Stimulated activated CD8-positive, alpha-beta memory T cell treated with anti-CD3 and anti-CD28 coated beads, Interleukin-15, amount 100 ng/mL, for 1 hour (primary cell): ENCODE data around the gene NKX2-4.

Experiments
- DNase-seq: peaks from one replicate; pipeline ENCODE4 v3.0.0-alpha.2; 2020; ENCODE audit warnings: low read depth

The NKX2-4 gene

DNA sequence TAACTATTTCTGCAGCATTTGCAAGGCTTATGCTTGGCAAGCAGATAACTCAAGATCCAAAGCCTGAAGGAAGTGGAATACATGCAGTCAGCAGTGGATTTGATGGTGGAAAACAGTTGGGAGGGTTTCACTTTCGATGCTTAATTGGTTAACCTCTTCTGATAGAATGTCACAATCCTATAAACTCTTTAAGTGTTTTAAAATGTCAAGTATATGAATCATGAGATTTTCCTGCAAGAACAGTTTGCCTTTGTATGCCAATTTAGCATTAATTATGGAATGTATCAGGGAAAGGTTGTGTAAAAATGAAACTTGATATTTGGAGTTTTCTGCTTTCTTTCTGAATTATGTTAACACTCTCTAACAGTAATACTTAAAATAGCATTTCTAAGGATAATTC is 36.6 kb downstream of the NKX2-4 start:
- no peak for DNase-seq

GRCh38 chr20:21358737-21359136 is 38.6 kb downstream of the NKX2-4 start:
- DNase-seq: no peak

DNA sequence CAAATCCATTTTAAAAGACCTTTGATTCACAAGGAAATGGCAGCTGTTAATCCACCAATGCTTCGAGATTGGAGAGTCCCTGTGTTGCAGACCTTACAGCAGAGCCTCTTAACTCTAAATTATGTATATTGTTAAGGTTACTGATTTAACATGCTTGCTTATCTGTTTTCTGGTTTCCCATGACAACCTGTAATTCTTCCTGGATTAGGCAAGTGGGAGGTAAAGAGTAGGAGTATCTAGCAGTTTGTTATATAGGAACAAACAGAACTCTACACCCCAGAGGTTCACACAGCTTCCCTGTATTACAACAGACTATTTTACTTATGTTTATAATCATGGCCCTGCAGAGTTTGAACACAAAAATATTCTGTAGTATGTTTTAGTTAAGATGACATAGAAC is 39.5 kb downstream of the NKX2-4 start:
- DNase-seq: no peak

DNA sequence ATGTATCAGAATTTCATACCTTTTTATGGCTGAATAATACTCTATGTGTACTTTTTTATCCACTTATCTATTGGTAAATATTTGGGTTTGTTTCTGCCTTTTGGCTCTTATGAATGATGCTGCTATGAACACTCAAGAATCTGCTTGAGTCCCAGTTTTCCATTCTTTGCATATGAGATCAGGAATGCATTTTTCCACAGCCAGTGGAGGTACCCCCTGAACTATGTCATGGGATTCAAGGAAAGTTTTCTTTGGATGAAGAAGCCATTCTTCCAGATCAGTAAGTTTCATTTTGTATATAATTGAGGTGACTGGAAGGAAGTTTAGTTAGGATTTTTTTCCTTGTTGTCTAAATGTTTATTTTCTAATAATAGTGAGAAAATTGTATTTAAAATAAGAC is 40.9 kb downstream of the NKX2-4 start:
- no peak for DNase-seq

- no peak for DNase-seq
These were observed 41.3 kb downstream of the NKX2-4 start for GRCh38 chr20:21355981-21356380.

- DNase-seq: no peak
These were observed 44.1 kb downstream of the NKX2-4 start for GRCh38 chr20:21353236-21353635.

- DNase-seq: no peak
These were observed 44.6 kb downstream of the NKX2-4 start for GRCh38 chr20:21352703-21353102.
